Measurements from ENCODE around the gene COPS8.

Gene COPS8

DNA sequence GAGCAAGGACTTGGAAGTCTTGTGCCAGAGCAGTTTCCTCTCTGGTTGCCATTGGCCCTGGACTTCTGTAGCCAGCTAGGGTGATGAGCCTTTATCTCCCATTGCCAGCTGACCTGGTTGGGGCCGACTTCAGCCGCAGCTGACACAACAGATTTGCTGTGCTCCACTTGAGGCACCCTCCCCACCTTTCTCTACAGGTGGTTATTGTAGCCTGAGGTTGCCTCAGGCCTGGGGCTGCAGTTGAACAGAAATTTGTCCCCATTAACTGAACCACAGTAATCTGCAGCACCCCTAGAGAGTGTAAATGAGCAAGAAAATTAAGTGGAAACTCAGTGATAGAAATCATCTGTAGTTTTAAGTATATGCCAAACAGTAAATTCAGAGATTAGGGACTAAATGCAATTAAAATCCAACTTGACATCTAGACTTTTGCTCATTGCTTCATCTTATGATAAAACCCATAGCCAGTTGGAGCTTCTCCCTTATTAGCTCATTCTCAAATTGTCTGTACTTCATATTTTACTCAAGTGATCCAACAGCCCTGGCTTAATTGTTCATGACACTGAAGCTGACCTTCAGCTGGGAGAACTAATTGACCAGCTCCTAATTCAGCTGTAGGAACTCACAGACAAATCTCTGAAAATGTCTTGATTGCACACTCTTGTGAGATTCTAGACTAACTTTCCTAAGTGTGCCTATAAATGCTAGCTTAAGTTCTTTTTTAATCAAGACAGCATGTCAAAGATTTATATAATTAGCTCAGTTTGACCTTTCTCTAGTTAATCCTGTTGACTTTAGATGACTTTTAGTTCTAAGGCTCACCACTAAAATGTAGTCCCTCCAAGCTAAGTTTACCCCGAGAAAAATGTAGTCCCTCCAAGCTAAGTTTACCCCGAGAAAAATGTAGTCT lies 48.9 kb downstream of the COPS8 start:
- DNase-seq, result no peak

DNA sequence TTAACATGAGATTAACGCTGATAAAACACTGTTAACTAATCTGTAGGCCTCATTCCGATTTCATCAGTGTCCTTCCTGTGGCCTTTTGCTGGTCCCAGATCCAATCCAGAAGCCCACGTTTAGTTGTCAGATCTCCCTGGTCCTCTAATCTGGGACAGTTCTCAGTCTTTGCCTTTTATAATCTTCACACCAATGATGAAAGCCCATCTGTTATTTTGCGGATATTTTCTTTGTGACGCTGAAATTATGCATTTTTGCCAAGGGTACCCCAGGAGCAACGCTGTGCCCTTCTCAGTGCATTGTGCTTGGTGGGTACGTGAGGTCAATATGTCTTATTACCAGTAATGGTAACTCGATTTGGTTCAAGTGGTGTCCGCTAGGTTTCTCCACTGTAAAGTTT lies 51.1 kb downstream of the COPS8 start:
- no peak for DNase-seq

DNA sequence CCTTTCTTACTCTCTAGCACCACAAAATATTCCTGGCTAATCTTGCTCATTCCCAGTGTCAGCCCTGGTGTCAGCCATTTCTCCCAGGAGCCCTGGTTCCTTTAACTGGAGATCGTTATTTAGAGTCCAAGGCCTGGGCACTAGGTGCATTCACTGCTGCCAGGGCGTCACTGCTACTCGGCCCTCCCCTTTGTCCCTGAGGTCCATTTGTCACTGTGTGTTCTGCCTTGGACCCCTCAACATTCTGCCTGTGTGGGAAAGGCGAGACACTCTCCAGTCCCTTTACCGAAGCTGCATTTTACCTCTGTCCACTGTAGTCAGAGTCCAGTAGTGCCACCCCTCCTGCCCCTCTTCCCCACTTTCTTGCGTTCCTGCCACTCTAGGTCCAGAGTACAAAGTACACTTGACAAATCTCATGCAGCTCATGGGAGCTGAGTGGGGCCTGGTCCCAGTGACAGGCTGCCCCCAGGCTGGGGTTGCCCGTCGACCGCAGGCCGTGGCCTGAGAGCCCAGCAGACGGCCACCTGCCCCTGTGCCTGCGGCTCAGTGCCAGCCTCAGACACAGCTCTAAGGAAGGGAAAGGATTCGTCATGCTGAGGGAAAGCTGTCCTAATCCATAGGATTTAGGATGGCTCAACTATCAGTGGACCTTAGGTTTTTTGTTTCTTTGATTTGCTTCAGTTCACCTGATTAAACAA lies 52.1 kb downstream of the COPS8 start:
- no peak for DNase-seq

DNA sequence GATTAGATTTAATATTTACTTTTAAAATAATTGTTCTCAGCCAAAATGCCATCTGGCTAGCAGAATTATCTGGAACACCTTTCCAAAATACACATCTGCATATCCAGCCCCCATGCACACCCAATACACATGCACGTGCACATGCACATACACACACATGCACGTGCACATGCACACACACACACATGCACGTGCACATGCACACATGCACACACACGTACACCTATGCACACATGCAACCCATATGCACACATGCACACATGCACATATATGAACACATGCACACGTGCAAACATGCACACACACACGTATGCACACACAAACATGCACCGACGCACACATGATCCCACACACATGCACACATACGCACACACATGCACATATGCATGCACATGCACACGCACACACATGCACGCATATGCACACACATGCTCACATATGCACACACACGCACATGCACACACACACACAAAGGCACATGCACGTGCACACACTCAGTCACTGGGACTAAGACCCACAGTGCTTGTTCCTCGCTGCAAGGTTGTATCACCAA lies 53.5 kb downstream of the COPS8 start:
- DNase-seq, result no peak

DNA sequence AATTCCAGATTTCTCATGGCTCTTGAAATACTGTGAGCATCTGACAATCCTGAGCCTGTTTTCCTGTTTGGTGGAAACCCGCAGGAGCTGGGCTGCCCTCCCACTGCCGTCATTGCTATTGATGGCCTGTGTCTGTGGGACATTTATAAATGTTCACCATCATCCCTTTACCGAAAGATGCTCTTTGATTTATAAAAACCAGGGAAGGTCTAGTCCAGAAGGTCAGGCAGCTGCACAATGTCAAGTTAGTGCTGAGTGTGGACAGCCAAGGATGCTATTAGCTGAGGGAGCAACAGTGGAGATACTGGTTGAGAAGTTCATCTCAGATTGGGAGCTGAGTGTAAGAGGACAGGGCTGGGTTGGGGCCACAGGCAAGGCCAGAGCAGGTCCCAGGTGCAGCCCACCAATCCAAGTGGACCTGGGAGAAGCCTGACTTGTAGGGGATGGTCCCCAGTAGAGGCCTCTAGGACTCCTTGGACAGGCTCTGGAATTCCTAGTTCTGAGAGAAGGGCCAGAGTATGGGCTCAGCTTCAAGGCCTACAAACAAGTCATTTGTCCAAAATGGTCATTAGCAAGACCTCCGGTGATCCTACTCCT lies 55.1 kb downstream of the COPS8 start:
- DNase-seq, result no peak

DNA sequence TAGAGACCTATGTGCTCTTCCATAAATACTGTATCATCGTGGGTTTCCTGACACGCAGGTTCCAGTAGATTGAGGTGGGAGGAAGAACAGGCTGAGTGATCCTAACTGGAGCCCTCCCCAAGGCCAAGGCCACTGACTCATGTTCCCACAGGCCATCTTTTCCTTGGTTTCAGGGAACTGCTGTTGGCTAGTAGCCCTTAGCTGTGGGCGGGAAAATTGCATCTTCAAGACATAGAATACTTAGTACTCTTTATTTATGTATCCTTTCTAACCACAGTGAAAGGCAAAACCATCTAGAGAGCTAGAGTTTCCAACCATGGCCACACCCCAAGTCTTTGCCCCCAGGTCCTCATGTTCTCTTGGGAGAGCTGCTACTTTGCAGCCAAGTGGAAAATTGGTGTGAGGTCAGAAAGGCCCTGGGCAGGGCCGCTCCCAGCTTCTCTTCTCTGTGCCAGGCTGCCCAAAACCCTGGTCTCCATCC lies 55.9 kb downstream of the COPS8 start:
- DNase-seq, result no peak

DNA sequence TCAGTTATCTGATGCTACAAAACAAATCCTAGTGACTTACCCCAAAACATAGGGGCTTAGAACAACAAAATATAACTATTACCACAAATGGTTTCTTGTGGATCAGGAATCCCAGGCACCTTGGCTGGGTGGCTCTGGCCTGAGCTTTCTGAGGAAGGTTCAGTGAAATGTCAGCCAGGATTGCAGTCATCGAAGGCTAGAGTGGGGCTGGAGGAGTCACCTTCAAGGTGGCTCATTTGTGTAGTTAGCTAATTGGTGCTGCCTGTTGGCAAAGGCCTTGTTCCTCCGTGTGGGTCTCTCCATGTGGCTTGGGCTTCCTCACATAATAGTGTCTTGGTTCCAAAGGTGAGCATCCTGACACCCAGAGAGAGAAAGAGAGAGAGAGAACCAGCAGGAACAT lies 57.4 kb downstream of the COPS8 start:
- DNase-seq, result no peak

DNA sequence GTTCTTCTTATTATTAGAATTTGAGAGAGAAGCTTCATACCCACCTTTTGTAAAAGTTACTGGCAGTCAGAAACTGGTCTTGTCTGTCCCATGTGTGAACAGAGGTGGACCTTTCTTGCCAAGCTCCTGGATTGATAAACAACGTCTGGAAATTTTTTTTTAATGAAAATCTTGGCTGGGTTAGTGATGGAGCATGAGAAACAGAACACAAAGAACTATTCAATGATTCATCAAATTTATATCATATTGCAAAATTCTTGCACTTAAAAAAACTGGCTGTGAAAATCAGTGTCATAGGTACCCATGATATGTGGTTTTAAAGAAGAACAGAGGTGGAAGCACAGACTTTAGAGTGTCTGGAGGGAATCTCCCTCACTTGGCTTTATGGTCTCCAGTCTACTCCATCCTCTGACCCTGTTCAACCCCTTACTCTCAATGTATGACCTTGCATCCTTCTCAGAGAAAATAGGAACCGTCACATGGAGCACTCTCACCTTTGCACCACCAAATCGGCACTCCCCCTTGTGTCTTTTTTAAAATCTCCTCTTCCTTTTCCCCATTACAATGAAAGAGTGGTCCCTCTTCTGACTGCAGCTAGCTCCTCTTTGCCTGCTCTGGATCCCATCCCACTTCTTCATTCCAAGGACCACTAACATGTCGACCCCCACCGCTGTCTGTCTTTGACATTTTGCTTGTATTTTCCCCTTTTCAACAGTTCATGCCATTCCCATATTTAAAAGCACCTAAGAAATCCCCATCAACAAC lies 58.2 kb downstream of the COPS8 start:
- DNase-seq, result no peak

DNA sequence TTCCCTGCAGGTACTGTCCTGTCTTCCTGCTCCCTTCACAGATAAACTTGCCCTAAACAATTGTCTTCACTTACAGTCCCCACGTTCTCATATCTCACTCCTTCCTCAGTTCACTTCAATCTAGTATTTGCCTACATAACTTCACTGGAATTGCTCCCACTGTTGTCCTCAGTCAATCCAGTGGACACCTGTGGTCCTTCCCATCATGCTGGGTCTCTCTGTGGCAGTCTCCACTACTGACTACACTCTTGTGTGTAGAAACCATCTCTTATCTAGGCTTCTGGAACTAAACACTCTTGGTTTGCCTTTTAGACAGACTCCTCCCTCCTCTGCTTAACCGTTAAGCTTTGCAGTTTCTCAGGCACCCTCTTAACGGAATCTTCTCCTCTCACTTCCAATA lies 58.8 kb downstream of the COPS8 start:
- no peak for DNase-seq

DNA sequence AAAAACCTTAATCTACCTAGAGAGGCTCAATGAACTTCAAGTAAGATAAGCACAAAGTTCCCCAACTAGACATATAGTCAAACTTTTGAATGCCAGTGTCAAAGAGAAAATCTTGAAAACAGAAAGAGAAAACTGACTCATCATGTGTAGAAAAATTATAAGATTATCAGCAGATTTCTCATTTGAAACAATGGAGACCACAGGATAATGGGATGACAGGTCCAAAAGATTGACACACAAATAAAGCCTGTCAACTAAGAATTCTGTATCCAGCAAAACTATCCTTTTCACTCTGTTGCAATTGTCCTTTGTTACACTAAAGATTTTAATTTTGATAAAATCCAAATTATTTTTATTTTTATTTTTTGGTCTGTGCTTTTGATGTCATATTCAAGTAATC lies 61.6 kb downstream of the COPS8 start:
- no peak for DNase-seq

DNA sequence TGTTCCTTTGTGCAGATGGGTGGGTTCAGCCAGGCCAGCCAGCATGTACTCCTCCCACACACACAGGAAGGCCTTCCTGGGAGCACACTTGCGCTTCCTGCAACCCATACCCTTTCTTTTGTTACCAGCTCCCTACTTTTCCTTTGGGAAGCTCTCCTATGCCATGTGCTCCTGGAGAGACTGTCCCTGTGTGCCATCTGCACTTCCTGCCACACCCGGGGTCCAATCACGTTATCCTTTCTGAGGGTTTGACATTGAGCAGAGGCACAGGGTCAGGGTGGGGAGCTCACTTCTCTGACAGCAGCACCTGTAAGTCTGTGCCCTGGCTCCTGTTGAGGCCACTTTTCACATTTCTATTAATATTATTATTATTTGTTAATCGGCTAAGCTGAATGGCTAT lies 62.9 kb downstream of the COPS8 start:
- no peak for DNase-seq

DNA sequence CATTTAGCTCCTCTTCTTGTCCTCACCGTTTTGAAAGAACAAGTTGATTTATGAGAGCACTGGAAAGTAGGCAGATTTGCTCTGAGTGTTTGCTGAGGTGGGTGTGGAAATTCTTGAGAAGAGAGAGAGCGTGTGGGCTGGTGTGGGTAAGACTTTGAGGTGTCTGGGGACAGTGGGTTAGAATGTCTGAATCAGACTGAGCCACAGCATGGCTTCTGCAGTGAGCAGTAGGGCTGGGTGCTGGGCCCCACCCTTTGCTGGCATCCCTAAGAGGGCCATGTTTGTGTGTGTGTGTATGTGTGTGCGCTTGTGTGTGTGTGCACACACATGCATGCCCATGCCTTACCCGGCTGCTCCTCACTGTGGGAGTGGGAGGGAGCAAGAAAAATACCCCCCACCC lies 63.7 kb downstream of the COPS8 start:
- DNase-seq, result no peak
